GM23248 (cell line): ENCODE results near the gene ABHD4. TPM values are rescaled to one million over a fixed set of nuclear protein-coding genes. Genes with fewer than 3 reads are reported as not detected.

ENCODE experiments used
- DNase-seq: peaks from one replicate; pipeline ENCODE4 v3.0.0-alpha.2; 2015
- H2AFZ ChIP-seq: fragments of 200-600 bp; sonication (generic); 2 replicates; pipeline ENCODE4 v1.6.1; 2016; ENCODE audit warnings: antibody characterized with exemption
- H3F3A ChIP-seq: fragments of 200-600 bp; sonication (generic); 2 replicates; pipeline ENCODE4 v1.6.1; 2016; ENCODE audit warnings: mild to moderate bottlenecking, antibody characterized with exemption, mixed run types; ENCODE audit not compliant: insufficient read depth
- H3K27ac ChIP-seq: fragments of 200-600 bp; sonication (generic); 2 replicates; pipeline ENCODE4 v1.5.1; 2016; ENCODE audit warnings: mild to moderate bottlenecking
- H3K27me3 ChIP-seq: fragments of 200-600 bp; sonication (generic); replicated peaks from 2 replicates; pipeline ENCODE4 v1.6.1; 2016; ENCODE audit warnings: mild to moderate bottlenecking; ENCODE audit not compliant: insufficient read depth
- H3K36me3 ChIP-seq: fragments of 200-600 bp; sonication (generic); 2 replicates; pipeline ENCODE4 v1.6.1; 2016; ENCODE audit warnings: low read depth, mild to moderate bottlenecking
- H3K4me1 ChIP-seq: fragments of 200-600 bp; sonication (generic); 2 replicates; pipeline ENCODE4 v1.6.1; 2016; ENCODE audit warnings: mild to moderate bottlenecking; ENCODE audit not compliant: insufficient read depth
- H3K4me2 ChIP-seq: fragments of 200-600 bp; sonication (generic); one replicate; pipeline ENCODE4 v1.6.1; 2016; ENCODE audit warnings: mild to moderate bottlenecking; ENCODE audit not compliant: unreplicated experiment
- H3K4me3 ChIP-seq: fragments of 200-600 bp; sonication (generic); 2 replicates; pipeline ENCODE4 v1.5.1; 2016; ENCODE audit warnings: mild to moderate bottlenecking
- H3K79me2 ChIP-seq: fragments of 200-600 bp; sonication (generic); 2 replicates; pipeline ENCODE4 v1.6.1; 2016; ENCODE audit warnings: mild to moderate bottlenecking; ENCODE audit not compliant: insufficient read depth
- H3K9ac ChIP-seq: fragments of 200-600 bp; sonication (generic); 2 replicates; pipeline ENCODE4 v1.6.1; 2016; ENCODE audit warnings: mild to moderate bottlenecking
- H3K9me2 ChIP-seq: fragments of 200-600 bp; sonication (generic); 2 replicates; pipeline ENCODE4 v1.6.1; 2016; ENCODE audit warnings: mixed run types, mild to moderate bottlenecking, moderate library complexity; ENCODE audit not compliant: insufficient read depth
- H3K9me3 ChIP-seq: fragments of 200-600 bp; sonication (generic); one replicate; pipeline ENCODE4 v1.6.1; 2017; ENCODE audit warnings: low read depth
- H4K20me1 ChIP-seq: fragments of 200-600 bp; sonication (generic); 2 replicates; pipeline ENCODE4 v1.6.0; 2016; ENCODE audit not compliant: insufficient read depth
- EZH2 ChIP-seq: fragments of 200-600 bp; sonication (generic); IDR thresholded peaks from 2 replicates; pipeline ENCODE4 v1.6.1; 2018; ENCODE audit warnings: antibody characterized with exemption, mild to moderate bottlenecking; ENCODE audit not compliant: insufficient read depth, poor library complexity, severe bottlenecking
- EZH2phosphoT487 ChIP-seq: fragments of 200-600 bp; sonication (generic); IDR thresholded peaks from 2 replicates; pipeline ENCODE4 v1.6.1; 2018; ENCODE audit warnings: antibody characterized with exemption, moderate library complexity, mild to moderate bottlenecking, low read depth; ENCODE audit not compliant: insufficient read depth
- WGBS, 2 experiments: methylation state at CpG; one replicate each; pipeline ENCODE4 v1.1.6; 2015 to 2017; ENCODE audit warnings: low lambda C conversion rate in 2 of 2, low coverage in 1 of 2; ENCODE audit errors: missing lambda C conversion rate in 2 of 2; 5-methylcytosine and 5-hydroxymethylcytosine counted together
- in situ Hi-C: fragments of 300-500 bp; cut with MboI; formaldehyde crosslinking; loops from 2 replicates; pipeline ENCODE4 v1.15.0; 2020
- polyA plus RNA-seq: library from polyadenylated mRNA; unstranded; fragments of >200 nt; fragmentation: Nextera tagmentation; extraction: Ambion mirVana; gene quantifications from 2 replicates; pipeline ENCODE4 v1.2.1, GENCODE V29; 2016
- total RNA-seq: library from RNA; depleted of rRNA; stranded (reverse); fragments of >200 nt; shearing (Covaris generic); gene quantifications from 2 replicates; pipeline ENCODE4 v1.2.3, GENCODE V29; 2014

The ABHD4 gene
- total and polyA plus RNA-seq, 2 experiments from 2014 or later: 16.8 to 26.5 TPM

DNA sequence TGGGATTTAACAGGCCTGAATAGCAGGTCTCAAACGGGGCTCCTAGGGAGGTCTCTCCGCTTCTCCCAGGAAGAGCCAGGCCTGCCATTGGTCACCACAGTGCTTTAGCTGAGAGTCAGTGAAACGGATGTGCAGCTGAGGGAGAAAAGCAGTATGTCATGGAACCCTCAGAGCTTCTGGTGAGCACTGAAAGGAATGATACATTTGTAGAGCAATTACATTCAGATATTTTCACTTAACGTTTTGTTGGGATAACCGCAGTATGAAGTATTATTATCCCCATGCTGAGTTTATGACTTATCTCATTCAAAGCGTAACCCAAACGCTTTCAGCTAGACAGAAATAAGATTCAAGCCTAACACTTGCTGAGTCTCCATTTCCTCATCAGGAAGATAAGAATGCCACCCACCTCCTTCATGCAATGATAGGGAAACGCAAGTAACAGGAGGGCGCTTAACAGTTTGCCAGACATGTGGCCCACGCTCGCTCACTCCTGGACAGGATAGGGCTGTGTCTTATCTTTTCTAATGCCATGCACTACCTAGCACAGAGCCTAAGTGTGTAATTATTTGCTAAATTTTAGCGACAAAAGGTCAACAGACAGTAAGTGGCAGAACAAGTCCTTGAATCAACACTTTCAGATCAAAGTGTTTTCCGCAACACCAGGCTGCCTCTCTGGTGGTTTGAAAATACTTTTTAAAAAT, 37.3 kb upstream of the ABHD4 start:
- Histone ChIP-seq H3F3A (peaks cover 15% of the 10 kb centered on the region; the same call in 1 of the 2 replicates), H2AFZ (no peak overlapping the region), H3K4me2 (no peak overlapping the region), H3K4me1 (peaks cover 10% of the 10 kb centered on the region), H3K9me3 (no peaks in the 10 kb centered on the region), H3K79me2 (peaks cover 18% of the 10 kb centered on the region), H4K20me1 (no peaks in the 10 kb centered on the region), H3K27me3 (no peaks in the 10 kb centered on the region), H3K27ac (no peak overlapping the region), H3K9me2 (no peaks in the 10 kb centered on the region), H3K9ac (no peak overlapping the region), H3K4me3 (no peak overlapping the region), H3K36me3 (peaks cover 14% of the 10 kb centered on the region)
- in situ Hi-C loops: loop anchor here (10.0 kb wide), 1 partner anchor 294 kb away; no protein-coding TSS in a partner anchor
- WGBS, 2 experiments: 77 to 79% methylated on average over 13 of the region's 13 CpGs
- DNase-seq: no peak
- TF ChIP-seq EZH2phosphoT487: no peak
- TF ChIP-seq EZH2: no peak

DNA sequence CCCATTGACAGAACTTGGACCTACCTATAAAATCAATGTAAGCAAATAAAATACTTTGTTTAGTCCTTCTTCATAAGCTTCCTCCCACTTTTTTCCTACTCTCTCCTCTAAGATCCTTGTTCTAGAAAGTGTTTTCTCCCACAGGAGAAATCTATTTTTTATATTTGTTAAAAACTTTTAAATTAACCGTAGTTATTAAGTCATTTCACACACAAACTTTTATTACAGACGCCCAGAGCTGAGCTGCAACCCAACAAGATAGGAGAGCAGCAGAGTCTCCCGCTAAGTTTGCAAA, 36.8 kb upstream of the ABHD4 start:
- Histone ChIP-seq H4K20me1 (no peaks in the 10 kb centered on the region), H3K9me3 (no peaks in the 10 kb centered on the region), H3K9ac (no peak overlapping the region), H3K79me2 (peaks cover 23% of the 10 kb centered on the region), H3F3A (peaks cover 15% of the 10 kb centered on the region; the same call in 1 of the 2 replicates), H2AFZ (no peak overlapping the region), H3K36me3 (peaks cover 14% of the 10 kb centered on the region), H3K27me3 (no peaks in the 10 kb centered on the region), H3K4me3 (no peak overlapping the region), H3K9me2 (no peaks in the 10 kb centered on the region), H3K4me1 (peaks cover 5% of the 10 kb centered on the region), H3K4me2 (no peak overlapping the region), H3K27ac (no peak overlapping the region)
- WGBS, 2 experiments: 77 to 80% methylated on average over 3 of the region's 3 CpGs
- TF ChIP-seq EZH2: no peak
- TF ChIP-seq EZH2phosphoT487: no peak
- in situ Hi-C loops: loop anchor here (10.0 kb wide), 1 partner anchor 293 kb away; no protein-coding TSS in a partner anchor
- no peak for DNase-seq

DNA sequence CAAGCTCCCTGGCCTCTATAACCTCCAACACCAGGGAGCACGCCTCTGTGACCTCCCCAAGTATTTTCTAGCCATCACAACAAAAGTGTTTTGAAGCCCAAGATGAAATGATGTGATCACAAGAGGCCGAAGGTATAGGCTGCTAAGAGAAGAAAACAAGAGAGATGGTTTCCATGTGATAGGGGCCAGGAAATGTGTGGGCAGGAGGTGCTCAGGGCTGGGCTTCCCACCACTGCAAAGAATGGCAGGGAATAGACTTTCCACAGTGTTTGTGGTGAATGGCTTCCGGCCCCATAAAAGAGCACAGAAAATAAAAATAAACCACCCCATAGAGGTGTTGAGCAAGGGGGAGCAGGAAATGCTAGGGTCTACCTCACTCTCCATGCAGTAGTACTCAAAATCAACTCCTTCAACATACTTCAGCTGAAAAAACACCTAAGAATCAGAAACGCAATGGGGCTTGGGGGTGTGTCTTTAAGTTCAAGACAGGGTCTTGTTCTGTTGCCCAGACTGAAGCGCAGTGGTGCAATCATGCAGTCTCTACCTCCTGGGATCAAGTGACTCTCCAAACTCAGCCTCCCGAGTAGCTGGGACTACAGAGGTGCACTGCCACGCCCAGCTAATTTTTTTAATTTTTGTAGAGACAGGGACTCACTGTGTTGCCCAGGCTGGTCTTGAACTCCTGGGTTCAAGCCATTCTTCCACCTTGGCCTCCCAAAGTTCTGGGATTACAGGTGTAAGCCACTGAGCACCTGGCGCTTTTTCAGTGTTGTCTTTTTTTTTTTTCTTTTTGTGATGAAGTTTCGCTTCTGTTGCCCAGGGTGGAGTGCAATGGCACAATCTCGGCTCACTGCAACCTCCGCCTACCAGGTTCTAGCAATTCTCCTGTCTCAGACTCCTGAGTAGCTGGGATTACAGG, 36.2 kb upstream of the ABHD4 start:
- in situ Hi-C loops: loop anchor here (10.0 kb wide), 1 partner anchor 293 kb away; no protein-coding TSS in a partner anchor

DNA sequence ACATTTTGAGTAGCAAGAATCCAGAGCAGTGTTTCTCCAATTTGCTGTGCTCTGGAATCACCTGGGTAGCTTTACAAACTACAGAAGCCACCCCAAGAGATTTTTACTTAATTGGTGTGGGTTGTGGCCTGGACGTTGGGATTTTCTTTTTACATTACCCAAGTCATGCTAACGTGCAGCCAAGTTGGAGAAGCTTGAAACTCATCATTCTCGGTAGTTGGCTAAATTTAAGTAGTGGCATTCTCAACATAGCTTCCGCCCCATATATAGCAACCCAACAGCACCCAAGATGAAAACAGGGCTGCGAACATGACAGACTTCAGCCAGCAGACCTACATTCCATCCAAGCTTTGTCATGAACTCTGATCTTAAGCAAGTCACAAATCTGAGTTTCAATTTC, 34.1 kb upstream of the ABHD4 start:
- Histone ChIP-seq H3K9me3 (no peaks in the 10 kb centered on the region), H3K79me2 (peaks cover 50% of the 10 kb centered on the region), H3K4me2 (no peak overlapping the region), H3K4me1 (no peaks in the 10 kb centered on the region; the same call in 1 of the 2 replicates), H3K36me3 (peaks cover 18% of the 10 kb centered on the region), H3K27ac (no peak overlapping the region), H3K4me3 (no peak overlapping the region), H3K9me2 (no peaks in the 10 kb centered on the region), H4K20me1 (0 out of 2 replicates have a peak, but pooled peaks cover under 1% of the 10 kb centered on the region), H3F3A (peaks cover 11% of the 10 kb centered on the region; the same call in 1 of the 2 replicates), H3K27me3 (no peaks in the 10 kb centered on the region), H3K9ac (no peak overlapping the region), H2AFZ (no peak overlapping the region)
- WGBS, 2 experiments: 67 to 70% methylated on average over 5 of the region's 5 CpGs
- TF ChIP-seq EZH2phosphoT487: no peak
- no peak for TF ChIP-seq EZH2
- in situ Hi-C loops: loop anchor here (10.0 kb wide), 1 partner anchor 291 kb away; no protein-coding TSS in a partner anchor
- DNase-seq: no peak

More for the DNA sequence above, 36.2 kb upstream of the ABHD4 start:
- no peak overlapping the region for H3K9ac ChIP-seq
- no peak overlapping the region for H3K4me3 ChIP-seq
- no peaks in the 10 kb centered on the region for H4K20me1 ChIP-seq
- H3K27me3 ChIP-seq: no peaks in the 10 kb centered on the region
- peaks cover 15% of the 10 kb centered on the region; the same call in 1 of the 2 replicates for H3F3A ChIP-seq
- no peaks in the 10 kb centered on the region for H3K9me3 ChIP-seq
- H3K36me3 ChIP-seq: peaks cover 14% of the 10 kb centered on the region
- H3K27ac ChIP-seq: no peak overlapping the region
- WGBS, 2 experiments: 93 to 95% methylated on average over 11 of the region's 11 CpGs
- DNase-seq: no peak
- peaks cover 29% of the 10 kb centered on the region for H3K79me2 ChIP-seq
- H3K4me2 ChIP-seq: no peak overlapping the region
- H3K4me1 ChIP-seq: no peaks in the 10 kb centered on the region; the same call in 1 of the 2 replicates
- no peaks in the 10 kb centered on the region for H3K9me2 ChIP-seq
- no peak overlapping the region for H2AFZ ChIP-seq
- TF ChIP-seq EZH2: no peak
- TF ChIP-seq EZH2phosphoT487: no peak
